ENCODE results near the gene LRRC17. TPM values are rescaled to one million over a fixed set of nuclear protein-coding genes. Genes with fewer than 3 reads are reported as not detected.

Gene LRRC17
- polyA plus RNA-seq, 1 experiment, result 964 TPM

- H3K4me3 ChIP-seq (ENCODE audit: low read depth, low read length), result no peak overlapping the region
- no peak overlapping the region for H3K27ac ChIP-seq (ENCODE audit: low read depth, low read length)
- ChIA-PET CTCF (interaction anchor here (1.2 to 3.2 kb wide), 2 partner anchors 12 to 134 kb away, joined by 6 to 19 read pairs; no protein-coding TSS in a partner anchor), POLR2A (interaction anchor here (1.0 to 2.3 kb wide), 3 partner anchors 10 to 36 kb away, joined by 3 to 6 read pairs (median 4); no protein-coding TSS in a partner anchor)
- no peaks in the 10 kb centered on the region for H3K27me3 ChIP-seq (ENCODE audit: control insufficient read depth, insufficient read depth, low read length)
- no peak for DNase-seq (ENCODE audit: low read depth, low spot score)
- no peak for TF ChIP-seq CTCF (IDR thresholded peaks at IDR 0.05; ENCODE audit: low read depth, low read length)
- H3K9me3 ChIP-seq (ENCODE audit: control insufficient read depth, insufficient read depth, low read length), result no peaks in the 10 kb centered on the region
Measured at GRCh38 chr7:102927312-102927933, 14.6 kb downstream of the LRRC17 start.

- no peak overlapping the region for H3K27ac ChIP-seq (ENCODE audit: low read depth, low read length)
- ChIA-PET CTCF (no interaction called here), POLR2A (no interaction called here)
- no peaks in the 10 kb centered on the region for H3K27me3 ChIP-seq (ENCODE audit: control insufficient read depth, insufficient read depth, low read length)
- H3K4me3 ChIP-seq (ENCODE audit: low read depth, low read length), result no peak overlapping the region
- TF ChIP-seq CTCF (IDR thresholded peaks at IDR 0.05; ENCODE audit: low read depth, low read length), result no peak
- no peak for DNase-seq (ENCODE audit: low read depth, low spot score)
- no peaks in the 10 kb centered on the region for H3K9me3 ChIP-seq (ENCODE audit: control insufficient read depth, insufficient read depth, low read length)
Measured at GRCh38 chr7:102931757-102932156, 19.0 kb downstream of the LRRC17 start.

- Histone ChIP-seq H3K27ac (ENCODE audit: low read depth, low read length) (peak overlapping the region; percentile 90), H3K9me3 (ENCODE audit: control insufficient read depth, insufficient read depth, low read length) (no peaks in the 10 kb centered on the region), H3K27me3 (ENCODE audit: control insufficient read depth, insufficient read depth, low read length) (no peaks in the 10 kb centered on the region), H3K4me3 (ENCODE audit: low read depth, low read length) (no peak overlapping the region)
- CTCF ChIA-PET, result interaction anchor here (2.1 kb wide), 1 partner anchor 128 kb away, joined by 11 read pairs; no protein-coding TSS in a partner anchor
- POLR2A ChIA-PET, result interaction anchor here (0.7 to 1.3 kb wide), 3 partner anchors 17 to 21 kb away, joined by 3 read pairs; partner anchors contain the start of gene LRRC17
- TF ChIP-seq CTCF (IDR thresholded peaks at IDR 0.05; ENCODE audit: low read depth, low read length), result no peak
- peak; percentile 95 for DNase-seq (ENCODE audit: low read depth, low spot score)
Measured at GRCh38 chr7:102933763-102934162, 21.0 kb downstream of the LRRC17 start.

- Histone ChIP-seq H3K9me3 (ENCODE audit: control insufficient read depth, insufficient read depth, low read length) (no peaks in the 10 kb centered on the region), H3K27me3 (ENCODE audit: control insufficient read depth, insufficient read depth, low read length) (no peaks in the 10 kb centered on the region), H3K4me3 (ENCODE audit: low read depth, low read length) (no peak overlapping the region), H3K27ac (ENCODE audit: low read depth, low read length) (peak overlapping the region; percentile 90)
- DNase-seq (ENCODE audit: low read depth, low spot score), result no peak
- TF ChIP-seq CTCF (IDR thresholded peaks at IDR 0.05; ENCODE audit: low read depth, low read length), result no peak
- CTCF ChIA-PET, result interaction anchor here (2.1 kb wide), 1 partner anchor 128 kb away, joined by 11 read pairs; no protein-coding TSS in a partner anchor
- POLR2A ChIA-PET, result interaction anchor here (0.7 to 1.3 kb wide), 3 partner anchors 18 to 21 kb away, joined by 3 read pairs; partner anchors contain the start of gene LRRC17
Measured at GRCh38 chr7:102934239-102934638, 21.4 kb downstream of the LRRC17 start.

GRCh38 chr7:102934701-102935100 is 21.9 kb downstream of the LRRC17 start:
- ChIA-PET CTCF (interaction anchor here (2.1 kb wide), 1 partner anchor 127 kb away, joined by 11 read pairs; no protein-coding TSS in a partner anchor), POLR2A (no interaction called here)
- no peak for DNase-seq (ENCODE audit: low read depth, low spot score)
- no peaks in the 10 kb centered on the region for H3K9me3 ChIP-seq (ENCODE audit: control insufficient read depth, insufficient read depth, low read length)
- no peak overlapping the region for H3K27ac ChIP-seq (ENCODE audit: low read depth, low read length)
- no peak overlapping the region for H3K4me3 ChIP-seq (ENCODE audit: low read depth, low read length)
- H3K27me3 ChIP-seq (ENCODE audit: control insufficient read depth, insufficient read depth, low read length), result no peaks in the 10 kb centered on the region
- TF ChIP-seq CTCF (IDR thresholded peaks at IDR 0.05; ENCODE audit: low read depth, low read length), result no peak

Data from AG04450 (cell line).